ENCODE data around the gene RAB30.
"Not testable (repeated sequence)": the region's sequence is repeated elsewhere in the genome, so short reads cannot be mapped to it uniquely, and the experiment has no call there.

The RAB30 gene

GRCh38 chr11:82978422-82979099 is 93.1 kb downstream of the RAB30 start:
- no peak for DNase-seq

- no peak for DNase-seq
Observed at GRCh38 chr11:82976786-82977185, 94.9 kb downstream of the RAB30 start.

DNA sequence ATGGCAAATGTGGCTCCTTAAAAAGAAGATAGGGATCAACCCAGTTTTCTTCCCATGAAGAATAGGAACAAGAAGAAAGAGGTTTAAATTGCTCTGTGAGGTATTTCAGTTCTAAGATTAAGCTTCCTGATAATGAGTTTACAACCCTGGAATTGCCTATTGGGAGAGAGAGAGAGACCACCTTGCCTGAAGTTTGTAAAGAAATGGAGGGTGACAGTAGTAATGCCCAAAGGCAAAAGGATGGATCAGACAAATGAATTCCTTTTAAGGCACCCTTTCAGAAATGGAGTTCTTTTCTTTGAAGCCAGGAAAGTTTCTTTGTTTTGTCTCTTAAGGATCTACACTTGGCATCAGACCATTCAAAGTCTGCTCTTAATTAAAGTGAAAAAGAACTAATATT is 95.8 kb downstream of the RAB30 start:
- no peak for DNase-seq

DNA sequence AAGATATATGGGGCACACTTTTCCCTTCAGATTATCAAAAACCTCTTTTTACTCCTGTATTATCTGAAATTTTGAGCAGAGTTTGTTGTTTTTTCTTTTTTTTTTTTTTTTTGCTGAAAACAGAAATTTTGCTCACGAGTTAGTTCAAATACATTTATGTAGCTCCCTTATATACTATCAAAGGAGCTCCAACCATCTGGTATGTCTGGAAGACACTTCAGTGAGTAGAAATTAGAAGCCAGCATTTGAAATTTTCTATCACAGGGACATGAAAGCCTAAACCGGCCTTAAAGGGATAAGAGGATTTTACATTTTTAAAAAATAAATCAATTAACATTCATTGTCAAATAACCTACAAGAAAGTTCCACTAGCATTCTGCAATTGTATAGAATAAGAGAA is 96.8 kb downstream of the RAB30 start:
- no peak for DNase-seq

- DNase-seq, result no peak
Observed at GRCh38 chr11:82974135-82974534, 97.6 kb downstream of the RAB30 start.

GRCh38 chr11:82972103-82972502 is 99.6 kb downstream of the RAB30 start:
- no peak for DNase-seq

DNA sequence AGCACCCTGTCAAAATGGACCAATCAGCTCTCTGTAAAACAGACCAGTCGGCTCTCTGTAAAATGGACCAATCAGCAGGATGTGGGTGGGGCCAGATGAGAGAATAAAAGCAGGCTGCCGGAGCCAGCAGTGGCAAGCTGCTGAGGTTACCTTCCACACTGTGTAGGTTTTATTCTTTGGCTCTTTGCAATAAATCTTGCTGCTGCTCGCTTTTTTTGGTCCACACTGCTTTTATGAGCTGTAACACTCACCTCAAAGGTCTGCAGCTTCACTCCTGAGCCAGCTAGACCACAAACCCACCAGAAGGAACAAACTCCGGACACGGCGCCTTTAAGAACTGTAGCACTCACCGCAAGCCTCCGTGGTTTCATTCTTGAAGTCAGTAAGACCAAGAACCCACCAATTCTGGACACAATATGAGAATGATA is 100.2 kb downstream of the RAB30 start:
- not testable (repeated sequence) for DNase-seq

- DNase-seq, result not testable (repeated sequence)
Observed at GRCh38 chr11:82970507-82971083, 101.1 kb downstream of the RAB30 start.

- DNase-seq, result no peak
Observed at GRCh38 chr11:82969811-82970210, 101.9 kb downstream of the RAB30 start.

DNA sequence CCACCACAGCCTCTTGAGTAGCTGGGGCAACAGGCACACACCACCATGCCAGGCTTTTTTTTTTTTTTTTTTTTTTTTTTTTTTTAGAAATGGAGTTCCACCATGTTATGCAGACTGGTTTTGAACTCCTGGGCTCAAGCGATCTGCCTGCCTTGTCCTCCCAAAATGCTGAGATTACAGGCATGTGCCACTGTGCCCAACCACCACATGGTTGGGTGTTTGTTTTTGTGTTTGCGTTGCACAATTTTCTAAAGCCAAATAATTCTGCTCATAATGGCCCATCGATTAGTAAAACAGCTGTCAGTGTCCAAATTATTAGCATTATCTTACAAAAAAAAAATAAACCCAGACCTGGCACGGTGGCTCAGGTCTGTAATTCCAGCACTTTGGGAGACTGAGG is 104.3 kb downstream of the RAB30 start:
- DNase-seq, result no peak

DNA sequence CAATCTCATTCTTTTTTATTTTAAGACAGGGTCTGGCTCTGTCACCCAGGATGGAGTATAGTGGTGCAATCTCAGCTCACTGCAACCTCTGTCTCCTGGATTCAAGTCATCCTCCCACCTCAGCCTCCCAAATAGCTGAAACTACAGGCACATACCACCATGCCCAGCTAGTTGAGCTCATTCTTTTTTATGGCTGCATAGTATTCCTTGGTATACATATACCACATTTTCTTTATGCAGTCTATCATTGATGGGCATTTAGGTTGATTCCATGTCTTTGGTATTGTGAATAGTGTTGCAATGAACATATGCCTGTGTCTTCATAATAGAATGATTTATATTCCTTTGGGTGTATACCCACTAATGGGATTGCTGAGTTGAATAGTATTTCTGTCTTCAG is 109.7 kb downstream of the RAB30 start:
- DNase-seq, result not testable (repeated sequence)

- DNase-seq, result no peak
Observed at GRCh38 chr11:82960779-82961143, 110.9 kb downstream of the RAB30 start.

DNA sequence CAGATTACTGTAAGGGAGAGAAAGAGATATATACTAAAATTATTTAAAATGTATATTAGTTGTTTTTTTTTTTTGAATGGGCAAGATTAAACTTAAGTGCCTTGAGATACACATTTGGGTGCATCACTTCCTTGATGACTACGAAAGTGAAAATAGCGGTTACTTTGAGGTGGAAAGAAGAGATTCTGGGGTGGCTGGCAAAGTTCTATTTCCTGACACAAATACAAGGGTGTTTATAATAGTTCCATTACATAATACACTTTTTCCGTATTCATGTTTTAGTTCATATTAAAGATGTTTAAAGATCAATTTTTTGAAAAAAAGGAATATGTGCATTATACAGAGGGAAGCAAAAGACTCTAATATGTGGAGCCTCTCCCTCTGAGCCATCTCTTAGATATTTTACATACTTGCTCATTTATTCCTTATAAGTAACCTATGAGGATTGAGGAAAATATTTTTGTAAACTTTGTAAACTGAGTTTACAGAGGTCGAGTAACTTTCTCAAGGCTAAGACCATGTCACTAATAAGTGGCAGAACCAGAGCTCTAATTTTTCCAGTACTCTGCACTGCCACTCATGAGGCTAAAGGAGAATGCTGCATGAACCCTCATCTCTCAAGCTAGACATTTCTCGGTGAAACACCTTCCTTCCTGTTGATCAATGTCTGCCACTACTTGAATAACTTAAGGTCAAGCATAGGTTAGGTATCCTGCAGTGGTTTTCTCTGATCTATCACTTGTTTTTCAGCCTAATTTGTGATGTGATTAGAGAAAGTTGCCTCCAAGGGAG is 111.5 kb downstream of the RAB30 start:
- peak; percentile 30 for DNase-seq

- DNase-seq, result peak; percentile 57
Observed at GRCh38 chr11:82955736-82956453, 115.8 kb downstream of the RAB30 start.

DNA sequence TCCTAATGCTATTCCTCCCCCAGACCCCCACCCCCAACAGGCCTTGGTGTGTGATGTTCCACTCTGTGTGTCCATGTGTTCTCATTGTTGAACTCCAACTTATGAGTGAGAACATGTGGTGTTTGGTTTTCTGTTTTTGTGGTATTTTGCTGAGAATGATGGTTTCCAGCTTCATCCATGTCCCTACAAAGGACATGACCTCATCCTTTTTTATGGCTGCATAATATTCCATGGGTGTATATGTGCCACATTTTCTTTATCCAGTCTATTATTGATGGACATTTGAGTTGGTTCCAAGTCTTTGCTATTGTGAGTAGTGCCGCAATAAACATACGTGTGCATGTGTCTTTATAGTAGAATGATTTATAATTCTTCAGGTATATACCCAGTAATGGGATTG is 121.2 kb downstream of the RAB30 start:
- DNase-seq, result not testable (repeated sequence)

DNA sequence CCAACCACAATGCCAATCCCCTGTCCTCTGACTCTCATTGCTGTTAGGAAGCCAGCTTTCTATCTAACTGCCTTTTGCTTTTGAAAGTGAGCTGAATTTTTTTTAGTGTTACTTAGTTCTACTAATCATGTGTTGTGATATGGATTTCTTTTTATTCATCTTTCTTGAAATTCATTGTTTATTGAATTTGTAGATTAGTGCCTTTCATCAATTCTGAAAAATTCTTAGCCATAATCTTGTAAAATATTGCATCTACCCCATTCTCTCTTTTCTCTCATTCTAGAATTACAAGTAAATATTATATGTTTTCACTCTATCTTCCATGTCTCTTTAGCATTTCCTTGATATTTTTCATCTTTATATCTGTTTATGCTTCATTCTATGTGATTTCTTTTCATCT is 122.3 kb downstream of the RAB30 start:
- no peak for DNase-seq

- no peak for DNase-seq
Observed at GRCh38 chr11:82945682-82946081, 126.0 kb downstream of the RAB30 start.

DNA sequence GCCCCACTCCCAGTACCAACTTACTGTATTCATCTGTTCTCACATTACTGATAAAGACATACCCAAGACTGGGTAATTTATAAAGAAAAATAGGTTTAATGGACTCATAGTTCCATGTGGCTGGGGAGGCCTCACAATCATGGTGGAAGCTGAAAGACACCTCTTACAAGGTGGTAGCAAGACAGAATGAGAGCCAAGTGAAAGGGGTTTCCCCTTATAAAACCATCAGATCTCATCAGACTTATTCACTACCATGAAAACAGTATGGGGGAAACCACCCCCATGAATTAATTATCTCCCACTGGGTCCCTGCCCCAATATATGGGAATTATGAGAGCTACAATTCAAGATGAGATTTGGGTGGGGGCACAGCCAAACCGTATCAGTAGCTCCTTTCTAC is 126.7 kb downstream of the RAB30 start:
- DNase-seq, result not testable (repeated sequence)

GRCh38 chr11:82944198-82944597 is 127.5 kb downstream of the RAB30 start:
- no peak for DNase-seq

- DNase-seq, result not testable (repeated sequence)
Observed at GRCh38 chr11:82943430-82943829, 128.3 kb downstream of the RAB30 start.

DNA sequence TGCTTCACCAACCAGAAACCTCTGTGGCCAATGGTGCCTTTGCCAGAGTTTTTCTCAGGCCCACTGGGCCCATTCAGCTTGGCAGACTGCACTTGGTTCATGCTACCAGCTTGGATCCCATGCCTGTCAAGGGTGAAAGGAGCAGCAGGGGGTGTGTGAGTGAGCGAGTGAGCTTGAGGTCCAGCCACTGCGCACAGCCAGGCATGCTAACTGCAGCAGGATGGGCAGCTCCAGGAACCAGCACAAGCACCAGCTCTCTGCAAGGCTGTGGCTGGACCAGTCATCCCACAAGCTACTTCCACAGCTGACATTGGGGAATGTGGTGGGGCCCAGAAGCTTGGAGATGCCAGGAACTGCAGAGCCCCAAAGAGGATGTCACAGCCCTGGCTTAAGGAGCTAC is 129.3 kb downstream of the RAB30 start:
- DNase-seq, result no peak

GRCh38 chr11:82939456-82939855 is 132.2 kb downstream of the RAB30 start:
- DNase-seq, result no peak

GRCh38 chr11:82937554-82937953 is 134.1 kb downstream of the RAB30 start:
- no peak for DNase-seq

Measured in effector CD4-positive, alpha-beta T cell (primary cell).